HCT116 (cell line): ENCODE measurements around the gene ARMH1. TPM values are rescaled to one million over a fixed set of nuclear protein-coding genes. Genes with fewer than 3 reads are reported as not detected.

Experiments used
- ATAC-seq: fragments of 200-7000 bp; cut with Tn5 transposase; 2 replicates; pipeline ENCODE4 v1.9.1; 2020; ENCODE audit warnings: mild to moderate bottlenecking, moderate library complexity
- BruUV-seq: library from RNA; stranded (reverse); fragments of 400-500 nt; replicated peaks from 2 replicates; lab custom pipeline; 2021; lab: Mats Ljungman, UMichigan
- CTCF ChIA-PET: fragments of 300-600 bp; sonication (Branson Sonifier 250); formaldehyde crosslinking; loops from one replicate; lab custom pipeline; 2021; ENCODE audit warnings: antibody characterized with exemption; lab: Charles Lee
- POLR2A ChIA-PET: fragments of 300-600, 350-600 bp; sonication (Branson Sonifier 250); formaldehyde crosslinking; loops from one replicate; lab custom pipeline; 2021; ENCODE audit warnings: antibody characterized with exemption; lab: Charles Lee
- RAD21 ChIA-PET, 2 experiments: fragments of 300-600 bp; sonication (Branson Sonifier 250); formaldehyde crosslinking; loops; one replicate each; lab custom pipeline; 2023; ENCODE audit warnings: low total read pairs in 2 of 2; ENCODE audit not compliant: uncharacterized antibody in 2 of 2, unreplicated experiment in 2 of 2, low non-redundant PET in 1 of 2; lab: Charles Lee
- DNase-seq: peaks from one replicate; pipeline ENCODE4 v3.0.0-alpha.2; 2010; ENCODE audit warnings: low read depth, low spot score
- H2AFZ ChIP-seq: fragments of 200-600 bp; shearing (Covaris generic), sonication (generic); 2 replicates; pipeline ENCODE4 v1.6.1; 2017; ENCODE audit warnings: low read depth, mixed run types, mixed read lengths, antibody characterized with exemption, low read length; ENCODE audit not compliant: poor library complexity, severe bottlenecking
- H3K27ac ChIP-seq: 2 replicates; pipeline ENCODE4 v1.5.1; 2012; ENCODE audit warnings: low read depth, low read length
- H3K27me3 ChIP-seq: fragments of 200-600 bp; sonication (generic); 2 replicates; pipeline ENCODE4 v1.6.1; 2016; ENCODE audit warnings: mixed run types, low read length, mixed read lengths; ENCODE audit not compliant: insufficient read depth
- H3K36me3 ChIP-seq, 2 experiments: fragments of 200-500 bp in 1 of 2; fragments of 200-600 bp in 1 of 2; sonication (Bioruptor generic) in 1 of 2; sonication (generic) in 1 of 2; 2 replicates each; pipeline versions ENCODE4 v1.5.1 to v1.6.1; 2014 to 2016; ENCODE audit warnings: low read length in 2 of 2, inconsistent platforms in 1 of 2, mixed read lengths in 1 of 2, mixed run types in 1 of 2; ENCODE audit not compliant: insufficient read depth in 2 of 2, control insufficient read depth in 1 of 2
- H3K4me1 ChIP-seq, 2 experiments: fragments of 200-600 bp in 1 of 2; sonication (generic) in 1 of 2; 2 replicates each; pipeline versions ENCODE4 v1.5.1 to v1.6.1; 2012 to 2017; ENCODE audit warnings: low read length in 2 of 2, inconsistent platforms in 1 of 2, mild to moderate bottlenecking in 1 of 2, mixed read lengths in 1 of 2, mixed run types in 1 of 2, moderate library complexity in 1 of 2; ENCODE audit not compliant: insufficient read depth in 2 of 2, control insufficient read depth in 1 of 2
- H3K4me2 ChIP-seq: fragments of 200-600 bp; sonication (generic); 2 replicates; pipeline ENCODE4 v1.6.1; 2017; ENCODE audit warnings: mixed run types, low read length, mixed read lengths
- H3K4me3 ChIP-seq, 2 experiments: fragments of 200-600 bp in 1 of 2; sonication (generic) in 1 of 2; replicated peaks in 1 of 2; 2 replicates each; pipeline ENCODE4 v1.5.1; 2011 to 2016; ENCODE audit warnings: low read length in 2 of 2, control low read depth in 1 of 2, low read depth in 1 of 2, mild to moderate bottlenecking in 1 of 2, mixed read lengths in 1 of 2, mixed run types in 1 of 2
- H3K79me2 ChIP-seq: fragments of 200-600 bp; sonication (generic); 2 replicates; pipeline ENCODE4 v1.6.1; 2017; ENCODE audit warnings: mild to moderate bottlenecking, mixed run types, low read length, moderate library complexity, mixed read lengths; ENCODE audit not compliant: insufficient read depth
- H3K9ac ChIP-seq: fragments of 200-600 bp; sonication (generic); 2 replicates; pipeline ENCODE4 v1.6.1; 2016; ENCODE audit warnings: low read length, mixed read lengths
- H3K9me2 ChIP-seq: fragments of 200-600 bp; sonication (generic), shearing (Covaris generic); 2 replicates; pipeline ENCODE4 v1.6.1; 2017; ENCODE audit warnings: mixed run types, mild to moderate bottlenecking, moderate library complexity; ENCODE audit not compliant: insufficient read depth
- H3K9me3 ChIP-seq, 2 experiments: fragments of 200-500 bp in 1 of 2; fragments of 200-600 bp in 1 of 2; sonication (Bioruptor generic) in 1 of 2; sonication (generic) in 1 of 2; 2 replicates each; pipeline ENCODE4 v1.6.1; 2014 to 2017; ENCODE audit warnings: low read length in 2 of 2, mixed read lengths in 2 of 2, inconsistent platforms in 1 of 2, low read depth in 1 of 2, mild to moderate bottlenecking in 1 of 2, mixed run types in 1 of 2, moderate library complexity in 1 of 2; ENCODE audit not compliant: control insufficient read depth in 1 of 2, insufficient read depth in 1 of 2
- H4K20me1 ChIP-seq: fragments of 200-600 bp; sonication (generic), shearing (Covaris generic); 2 replicates; pipeline ENCODE4 v1.6.1; 2017; ENCODE audit warnings: mixed run types, mild to moderate bottlenecking, moderate library complexity; ENCODE audit not compliant: insufficient read depth
- CBX3 ChIP-seq: IDR thresholded peaks from 2 replicates; pipeline ENCODE4 v1.6.1; 2012; ENCODE audit warnings: low read depth
- CEBPB ChIP-seq: IDR thresholded peaks from 2 replicates; pipeline ENCODE4 v1.6.1; 2012; ENCODE audit warnings: low read depth
- CTCF ChIP-seq, 3 experiments: fragments of 200-600 bp in 1 of 3; sonication (generic) in 1 of 3; IDR thresholded peaks in 2 of 3; conservative IDR thresholded peaks in 1 of 3; 2 replicates each; pipeline ENCODE4 v1.5.1; 2012 to 2017; ENCODE audit warnings: low read depth in 2 of 3, low read length in 2 of 3, antibody characterized with exemption in 1 of 3, borderline replicate concordance in 1 of 3, control low read depth in 1 of 3, mild to moderate bottlenecking in 1 of 3, mixed read lengths in 1 of 3, mixed run types in 1 of 3, moderate library complexity in 1 of 3; ENCODE audit not compliant: insufficient read depth in 1 of 3
- ELF1 ChIP-seq: IDR thresholded peaks from 2 replicates; pipeline ENCODE4 v1.6.1; 2012; ENCODE audit warnings: low read depth, borderline replicate concordance
- EZH2phosphoT487 ChIP-seq: fragments of 200-600 bp; IDR thresholded peaks from 2 replicates; pipeline ENCODE4 v1.6.1; 2018; ENCODE audit warnings: antibody characterized with exemption, borderline replicate concordance
- JUND ChIP-seq: IDR thresholded peaks from 2 replicates; pipeline ENCODE4 v1.6.1; 2012
- SIN3A ChIP-seq: IDR thresholded peaks from 2 replicates; pipeline ENCODE4 v1.6.1; 2012; ENCODE audit warnings: low read depth
- TCF7L2 ChIP-seq: IDR thresholded peaks from 2 replicates; pipeline ENCODE4 v1.7.0; 2011; ENCODE audit warnings: borderline replicate concordance, inconsistent platforms; ENCODE audit not compliant: insufficient read depth, insufficient read length; ENCODE audit errors: extremely low read depth
- YY1 ChIP-seq: IDR thresholded peaks from 2 replicates; pipeline ENCODE4 v1.6.1; 2011; ENCODE audit warnings: low read length, low read depth, moderate library complexity, mild to moderate bottlenecking; ENCODE audit not compliant: insufficient replicate concordance; ENCODE audit errors: extremely low read depth
- ZFX ChIP-seq: fragments of 450-650 bp; IDR thresholded peaks from 2 replicates; pipeline ENCODE4 v1.6.1; 2017
- intact Hi-C: fragments of 100-400 bp; cut with micrococcal nuclease; formaldehyde crosslinking; loops from 2 replicates; pipeline ENCODE4 v1.10.0; 2022
- total RNA-seq: library from RNA; stranded (reverse); gene quantifications from one replicate; pipeline ENCODE4 v1.2.1, GENCODE V29; 2021; ENCODE audit not compliant: unreplicated experiment
- TF ChIP-seq, protein P1 (sequence below): IDR thresholded peaks from 2 replicates; pipeline ENCODE4 v1.6.1; 2012
- TF ChIP-seq, protein P2 (sequence below): IDR thresholded peaks from 2 replicates; pipeline ENCODE4 v1.6.1; 2012; ENCODE audit warnings: low read depth

Gene ARMH1
- total RNA-seq, 1 experiment from 2014 or later = 3.2 TPM

DNA sequence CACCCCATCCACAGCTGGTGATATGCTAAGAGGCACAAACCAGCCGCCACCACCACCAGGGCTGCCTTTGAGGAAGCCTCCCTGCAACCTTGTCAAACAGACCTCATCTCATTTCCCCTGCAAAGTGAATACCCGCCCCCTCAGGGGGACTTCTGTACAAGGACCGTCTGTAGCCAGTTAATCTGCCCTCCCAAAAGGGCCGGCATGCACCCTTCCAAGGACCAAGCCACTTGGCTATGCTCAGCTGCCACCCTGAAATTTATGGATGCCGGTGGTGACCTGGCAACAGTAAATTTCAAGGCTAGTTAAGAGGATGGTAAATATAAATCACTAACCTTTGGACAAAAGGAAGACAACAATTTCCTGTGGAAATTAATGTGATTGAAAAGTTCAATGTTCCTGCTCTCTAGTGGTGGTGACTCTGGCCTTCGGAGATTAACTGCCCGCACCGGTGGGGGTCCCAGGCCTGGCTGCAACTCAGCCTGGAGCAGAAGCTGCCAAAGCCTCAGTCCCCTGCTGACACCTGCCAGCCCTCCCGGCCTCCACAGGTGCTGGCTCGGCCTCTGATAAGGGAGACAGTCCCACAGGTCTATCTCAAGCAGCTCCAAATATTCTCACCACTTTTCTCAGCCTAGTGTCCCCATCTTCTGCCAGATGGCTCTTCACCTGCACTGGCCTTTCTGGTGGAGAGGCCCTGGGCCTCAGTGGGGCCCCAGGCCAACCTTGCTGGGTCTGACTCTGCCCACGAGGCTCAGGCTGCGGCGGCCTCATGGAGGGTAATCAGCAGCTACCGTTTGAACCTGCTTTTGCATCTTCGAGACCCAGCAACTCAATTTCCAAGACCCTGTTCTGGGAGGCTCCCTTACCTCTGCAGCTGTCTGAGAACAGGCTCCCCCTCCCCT lies 12.5 kb upstream of the ARMH1 start:
- H2AFZ ChIP-seq = no peak overlapping the region
- H3K4me3 ChIP-seq = no peak overlapping the region
- intact Hi-C loops = no loop called here
- ATAC-seq = no peak
- DNase-seq = no peak
- no peaks in the 10 kb centered on the region for H3K9me3 ChIP-seq
- H3K79me2 ChIP-seq = no peaks in the 10 kb centered on the region
- no peak overlapping the region for H3K27ac ChIP-seq
- no peak overlapping the region for H3K9ac ChIP-seq
- BruUV-seq = no TSS peak
- no peak for TF ChIP-seq EZH2phosphoT487
- no peak for TF ChIP-seq ZFX
- TF ChIP-seq TCF7L2 = no peak
- TF ChIP-seq, protein P1, sequence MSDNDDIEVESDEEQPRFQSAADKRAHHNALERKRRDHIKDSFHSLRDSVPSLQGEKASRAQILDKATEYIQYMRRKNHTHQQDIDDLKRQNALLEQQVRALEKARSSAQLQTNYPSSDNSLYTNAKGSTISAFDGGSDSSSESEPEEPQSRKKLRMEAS = no peak
- TF ChIP-seq CBX3 = no peak
- TF ChIP-seq YY1 = no peak
- TF ChIP-seq SIN3A = no peak
- no peaks in the 10 kb centered on the region for H3K36me3 ChIP-seq
- no peaks in the 10 kb centered on the region for H3K9me2 ChIP-seq
- H3K4me2 ChIP-seq = no peak overlapping the region
- no peaks in the 10 kb centered on the region for H3K4me1 ChIP-seq
- H3K27me3 ChIP-seq = no peaks in the 10 kb centered on the region
- no peaks in the 10 kb centered on the region for H4K20me1 ChIP-seq
- CTCF ChIA-PET = interaction anchor here (2.9 kb wide), 1 partner anchor 9 kb away, joined by 10 read pairs; no protein-coding TSS in a partner anchor
- RAD21 ChIA-PET = no interaction called here
- POLR2A ChIA-PET = no interaction called here

DNA sequence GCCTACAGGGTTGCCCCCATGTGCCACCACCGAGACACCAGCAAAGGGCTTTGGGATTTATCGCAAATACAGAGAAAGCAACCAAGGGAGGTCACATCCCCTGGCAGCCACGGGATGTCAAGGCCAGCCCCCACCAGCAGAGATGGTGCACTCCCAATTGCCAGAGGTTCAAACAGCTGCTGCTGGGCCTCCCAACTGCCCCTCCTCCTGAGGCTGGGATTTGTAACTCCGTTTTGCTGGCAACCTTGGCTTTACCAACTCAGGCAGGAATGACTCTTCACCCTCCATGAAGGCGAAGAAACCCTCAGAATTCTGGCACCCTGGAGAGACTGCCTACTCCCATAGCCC lies 11.9 kb upstream of the ARMH1 start:
- CTCF ChIA-PET = interaction anchor here (2.9 kb wide), 1 partner anchor 10 kb away, joined by 10 read pairs; no protein-coding TSS in a partner anchor
- Histone ChIP-seq H3K27me3 (no peaks in the 10 kb centered on the region), H4K20me1 (no peaks in the 10 kb centered on the region), H2AFZ (no peak overlapping the region), H3K79me2 (no peaks in the 10 kb centered on the region), H3K27ac (no peak overlapping the region), H3K9me3 (no peaks in the 10 kb centered on the region)
- RAD21 ChIA-PET = no interaction called here
- POLR2A ChIA-PET = no interaction called here
- BruUV-seq = no TSS peak
- no peak for TF ChIP-seq SIN3A
- TF ChIP-seq CBX3 = no peak
- TF ChIP-seq CTCF (IDR thresholded peaks at IDR 0.05 in 2 of 3, conservative IDR thresholded peaks at IDR 0.05 in 1 of 3; ENCODE audit: borderline replicate concordance in 1 of 3, insufficient read depth in 1 of 3, low read depth in 2 of 3, low read length in 2 of 3) = no peak
- TF ChIP-seq JUND = no peak
- TF ChIP-seq ELF1 = no peak
- TF ChIP-seq CEBPB = no peak
- TF ChIP-seq YY1 = no peak
- TF ChIP-seq, protein P2, sequence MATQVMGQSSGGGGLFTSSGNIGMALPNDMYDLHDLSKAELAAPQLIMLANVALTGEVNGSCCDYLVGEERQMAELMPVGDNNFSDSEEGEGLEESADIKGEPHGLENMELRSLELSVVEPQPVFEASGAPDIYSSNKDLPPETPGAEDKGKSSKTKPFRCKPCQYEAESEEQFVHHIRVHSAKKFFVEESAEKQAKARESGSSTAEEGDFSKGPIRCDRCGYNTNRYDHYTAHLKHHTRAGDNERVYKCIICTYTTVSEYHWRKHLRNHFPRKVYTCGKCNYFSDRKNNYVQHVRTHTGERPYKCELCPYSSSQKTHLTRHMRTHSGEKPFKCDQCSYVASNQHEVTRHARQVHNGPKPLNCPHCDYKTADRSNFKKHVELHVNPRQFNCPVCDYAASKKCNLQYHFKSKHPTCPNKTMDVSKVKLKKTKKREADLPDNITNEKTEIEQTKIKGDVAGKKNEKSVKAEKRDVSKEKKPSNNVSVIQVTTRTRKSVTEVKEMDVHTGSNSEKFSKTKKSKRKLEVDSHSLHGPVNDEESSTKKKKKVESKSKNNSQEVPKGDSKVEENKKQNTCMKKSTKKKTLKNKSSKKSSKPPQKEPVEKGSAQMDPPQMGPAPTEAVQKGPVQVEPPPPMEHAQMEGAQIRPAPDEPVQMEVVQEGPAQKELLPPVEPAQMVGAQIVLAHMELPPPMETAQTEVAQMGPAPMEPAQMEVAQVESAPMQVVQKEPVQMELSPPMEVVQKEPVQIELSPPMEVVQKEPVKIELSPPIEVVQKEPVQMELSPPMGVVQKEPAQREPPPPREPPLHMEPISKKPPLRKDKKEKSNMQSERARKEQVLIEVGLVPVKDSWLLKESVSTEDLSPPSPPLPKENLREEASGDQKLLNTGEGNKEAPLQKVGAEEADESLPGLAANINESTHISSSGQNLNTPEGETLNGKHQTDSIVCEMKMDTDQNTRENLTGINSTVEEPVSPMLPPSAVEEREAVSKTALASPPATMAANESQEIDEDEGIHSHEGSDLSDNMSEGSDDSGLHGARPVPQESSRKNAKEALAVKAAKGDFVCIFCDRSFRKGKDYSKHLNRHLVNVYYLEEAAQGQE = no peak
- TF ChIP-seq, all 23 proteins: peak for 0
- intact Hi-C loops = no loop called here
- H3K9ac ChIP-seq = no peak overlapping the region
- DNase-seq (no peak), ATAC-seq (no peak)
- H3K4me3 ChIP-seq = no peak overlapping the region
- H3K9me2 ChIP-seq = no peaks in the 10 kb centered on the region
- H3K4me1 ChIP-seq = no peaks in the 10 kb centered on the region
- no peak overlapping the region for H3K4me2 ChIP-seq
- H3K36me3 ChIP-seq = no peaks in the 10 kb centered on the region
